Measurements from ENCODE around the gene ATP2B2.

DNA sequence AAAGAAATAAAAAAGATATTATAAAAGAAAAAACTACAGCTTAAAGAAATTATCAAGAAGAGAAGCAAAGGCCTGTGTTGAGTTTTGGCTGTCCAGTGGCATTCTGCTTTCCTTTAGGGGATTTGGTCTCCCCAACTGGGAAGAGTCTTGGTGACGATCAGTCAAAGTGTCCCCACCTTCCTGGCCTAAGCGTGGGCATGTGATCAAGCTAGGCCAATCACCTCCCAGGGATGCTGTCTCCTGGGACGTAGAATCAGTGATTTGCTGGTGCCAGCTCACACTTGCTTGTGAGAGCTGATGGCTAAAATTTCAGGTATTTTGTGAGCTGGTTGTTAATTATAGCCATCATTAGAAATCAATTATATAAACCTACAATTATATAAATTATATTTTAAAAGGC is 69.5 kb downstream of the ATP2B2 start:
- TF ChIP-seq, protein P1, sequence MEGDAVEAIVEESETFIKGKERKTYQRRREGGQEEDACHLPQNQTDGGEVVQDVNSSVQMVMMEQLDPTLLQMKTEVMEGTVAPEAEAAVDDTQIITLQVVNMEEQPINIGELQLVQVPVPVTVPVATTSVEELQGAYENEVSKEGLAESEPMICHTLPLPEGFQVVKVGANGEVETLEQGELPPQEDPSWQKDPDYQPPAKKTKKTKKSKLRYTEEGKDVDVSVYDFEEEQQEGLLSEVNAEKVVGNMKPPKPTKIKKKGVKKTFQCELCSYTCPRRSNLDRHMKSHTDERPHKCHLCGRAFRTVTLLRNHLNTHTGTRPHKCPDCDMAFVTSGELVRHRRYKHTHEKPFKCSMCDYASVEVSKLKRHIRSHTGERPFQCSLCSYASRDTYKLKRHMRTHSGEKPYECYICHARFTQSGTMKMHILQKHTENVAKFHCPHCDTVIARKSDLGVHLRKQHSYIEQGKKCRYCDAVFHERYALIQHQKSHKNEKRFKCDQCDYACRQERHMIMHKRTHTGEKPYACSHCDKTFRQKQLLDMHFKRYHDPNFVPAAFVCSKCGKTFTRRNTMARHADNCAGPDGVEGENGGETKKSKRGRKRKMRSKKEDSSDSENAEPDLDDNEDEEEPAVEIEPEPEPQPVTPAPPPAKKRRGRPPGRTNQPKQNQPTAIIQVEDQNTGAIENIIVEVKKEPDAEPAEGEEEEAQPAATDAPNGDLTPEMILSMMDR (IDR thresholded peaks at IDR 0.05), result no peak
- TF ChIP-seq POLR2A (IDR thresholded peaks at IDR 0.05), result no peak
